Liver (tissue), 9 donors: ENCODE results near the gene HRH4. TPM values are rescaled to one million over a fixed set of nuclear protein-coding genes. Genes with fewer than 3 reads are reported as not detected.

Experiments
- DNase-seq: peaks from one replicate; pipeline ENCODE4 v3.0.0-alpha.2; 2017; ENCODE audit warnings: low spot score
- H3K27ac ChIP-seq, 2 donors: one replicate each; pipeline ENCODE4 v1.7.0; 2013; ENCODE audit warnings: inconsistent platforms in 2 of 2, low read length in 2 of 2, control low read depth in 1 of 2, low read depth in 1 of 2, mild to moderate bottlenecking in 1 of 2
- H3K27me3 ChIP-seq, 4 donors: one replicate each; pipeline versions ENCODE4 v1.6.1 to v1.7.0; 2013; ENCODE audit warnings: low read length in 3 of 4, inconsistent platforms in 1 of 4, mild to moderate bottlenecking in 1 of 4, moderate library complexity in 1 of 4; ENCODE audit not compliant: control insufficient read depth in 4 of 4, insufficient read depth in 4 of 4
- H3K36me3 ChIP-seq, 4 donors: one replicate each; pipeline versions ENCODE4 v1.6.1 to v1.7.0; 2013; ENCODE audit warnings: low read length in 3 of 4, mild to moderate bottlenecking in 3 of 4, low read depth in 1 of 4, moderate library complexity in 1 of 4; ENCODE audit not compliant: control insufficient read depth in 4 of 4, insufficient read depth in 3 of 4
- H3K4me1 ChIP-seq, 4 donors: one replicate each; pipeline versions ENCODE4 v1.6.1 to v1.7.0; 2013; ENCODE audit warnings: low read length in 3 of 4, mild to moderate bottlenecking in 3 of 4, moderate library complexity in 1 of 4; ENCODE audit not compliant: control insufficient read depth in 4 of 4, insufficient read depth in 4 of 4
- H3K4me3 ChIP-seq, 3 donors: one replicate each; pipeline versions ENCODE4 v1.6.1 to v1.7.0; 2013; ENCODE audit warnings: low read length in 3 of 3, control low read depth in 1 of 3, low read depth in 1 of 3, mild to moderate bottlenecking in 1 of 3
- H3K9ac ChIP-seq, 2 donors: one replicate each; pipeline ENCODE4 v1.7.0; 2013; ENCODE audit warnings: low read length in 2 of 2, mild to moderate bottlenecking in 2 of 2, moderate library complexity in 2 of 2, control low read depth in 1 of 2, low read depth in 1 of 2
- H3K9me3 ChIP-seq, 4 donors: one replicate each; pipeline versions ENCODE4 v1.6.1 to v1.7.0; 2013; ENCODE audit warnings: low read length in 3 of 4; ENCODE audit not compliant: control insufficient read depth in 4 of 4
- ATF3 ChIP-seq: IDR thresholded peaks from 2 replicates; pipeline ENCODE4 v1.6.1; 2016; ENCODE audit warnings: antibody characterized with exemption
- CTCF ChIP-seq: fragments of 150-350 bp; IDR thresholded peaks from 2 replicates; pipeline ENCODE4 v1.5.1; 2017; ENCODE audit warnings: improper control_type of control experiment, low read depth, low read length; ENCODE audit not compliant: missing input control
- FOXA1 ChIP-seq: IDR thresholded peaks from 2 replicates; pipeline ENCODE4 v1.6.1; 2016; ENCODE audit warnings: antibody characterized with exemption
- GABPA ChIP-seq, 2 donors: IDR thresholded peaks in 1 of 2; conservative IDR thresholded peaks in 1 of 2; 2 replicates each; pipeline ENCODE4 v1.6.1; 2016; ENCODE audit warnings: antibody characterized with exemption in 2 of 2, mild to moderate bottlenecking in 1 of 2, moderate library complexity in 1 of 2
- HNF4A ChIP-seq, 2 donors: conservative IDR thresholded peaks; 2 replicates each; pipeline ENCODE4 v1.6.1; 2016; ENCODE audit warnings: antibody characterized with exemption in 2 of 2, mild to moderate bottlenecking in 2 of 2
- JUND ChIP-seq, 2 donors: IDR thresholded peaks; 2 replicates each; pipeline ENCODE4 v1.6.1; 2016; ENCODE audit warnings: antibody characterized with exemption in 2 of 2
- NR2F2 ChIP-seq: IDR thresholded peaks from 2 replicates; pipeline ENCODE4 v1.6.1; 2016; ENCODE audit warnings: antibody characterized with exemption
- RAD21 ChIP-seq, 2 donors: IDR thresholded peaks; 2 replicates each; pipeline ENCODE4 v1.6.1; 2016; ENCODE audit warnings: antibody characterized with exemption in 2 of 2, mild to moderate bottlenecking in 2 of 2
- REST ChIP-seq: IDR thresholded peaks from 2 replicates; pipeline ENCODE4 v1.6.1; 2016; ENCODE audit warnings: antibody characterized with exemption, mild to moderate bottlenecking
- RXRA ChIP-seq, 2 donors: IDR thresholded peaks; 2 replicates each; pipeline ENCODE4 v1.6.1; 2017 to 2018; ENCODE audit warnings: antibody characterized with exemption in 2 of 2, mild to moderate bottlenecking in 1 of 2
- WGBS: extraction: QIAGEN DNeasy Blood & Tissue Kit; methylation state at CpG from one replicate; pipeline ENCODE4 v1.1.7; 2013; 5-methylcytosine and 5-hydroxymethylcytosine counted together
- polyA plus RNA-seq, 2 donors: library from polyadenylated mRNA; stranded (reverse) in 1 of 2; unstranded in 1 of 2; fragments of 200-250 nt in 1 of 2; fragments of >200 nt in 1 of 2; fragmentation: Nextera tagmentation in 1 of 2; extraction: Ambion mirVana in 1 of 2; gene quantifications; one replicate each; pipeline versions ENCODE4 v1.2.1 to v1.2.3, GENCODE V29; 2013 to 2015
- total RNA-seq, 2 donors: library from RNA; depleted of rRNA; stranded (reverse); fragments of >200 nt; gene quantifications; one replicate each; pipeline ENCODE4 v1.2.3, GENCODE V29; 2014
- donor health status: healthy.
- donor health status: healthy.
- donor health status: healthy.
- donor health status: healthy.
- donor health status: healthy.

HRH4 gene
- total and polyA plus RNA-seq, 4 donors = 0.02 to 0.19 (median 0.17) TPM; not detected in 1

- WGBS = 79% methylated on average over 2 of the region's 2 CpGs
- Histone ChIP-seq H3K27ac (no peak overlapping the region), H3K4me3 (no peak overlapping the region), H3K36me3 (no peaks in the 10 kb centered on the region), H3K9ac (no peak overlapping the region), H3K9me3 (peaks cover 0 to 7% (median 0%) of the 10 kb centered on the region in 4 donors), H3K4me1 (no peaks in the 10 kb centered on the region), H3K27me3 (peaks cover 0 to 2% (median 0%) of the 10 kb centered on the region in 4 donors)
- TF ChIP-seq REST = no peak
- no peak for TF ChIP-seq HNF4A (conservative IDR thresholded peaks at IDR 0.05)
- no peak for TF ChIP-seq ATF3
- no peak for DNase-seq
Observed at GRCh38 chr18:24494586-24494985, 34.1 kb downstream of the HRH4 start.

- DNase-seq = no peak
- no peak for TF ChIP-seq FOXA1
- no peak for TF ChIP-seq RXRA (IDR thresholded peaks at IDR 0.05)
- TF ChIP-seq JUND (IDR thresholded peaks at IDR 0.05) = no peak
- no peak for TF ChIP-seq RAD21 (IDR thresholded peaks at IDR 0.05)
- no peaks in the 10 kb centered on the region for H3K4me1 ChIP-seq
- H3K36me3 ChIP-seq = no peaks in the 10 kb centered on the region
- H3K9ac ChIP-seq = no peak overlapping the region
- no peak overlapping the region for H3K4me3 ChIP-seq
- WGBS = 93% methylated on average over 1 of the region's 1 CpG
- peaks cover 0 to 2% (median 0%) of the 10 kb centered on the region in 4 donors for H3K27me3 ChIP-seq
- no peak overlapping the region for H3K27ac ChIP-seq
- peaks cover 0 to 7% (median 0%) of the 10 kb centered on the region in 4 donors for H3K9me3 ChIP-seq
Observed at GRCh38 chr18:24497031-24497754, 36.8 kb downstream of the HRH4 start.

- DNase-seq = no peak
- Histone ChIP-seq H3K27me3 (peaks cover 0 to 2% (median 0%) of the 10 kb centered on the region in 4 donors), H3K4me1 (no peaks in the 10 kb centered on the region), H3K27ac (no peak overlapping the region), H3K9ac (no peak overlapping the region), H3K36me3 (no peaks in the 10 kb centered on the region), H3K9me3 (no peaks in the 10 kb centered on the region), H3K4me3 (no peak overlapping the region)
- no peak for TF ChIP-seq GABPA (IDR thresholded peaks at IDR 0.05 in 1 of 2, conservative IDR thresholded peaks at IDR 0.05 in 1 of 2)
- no peak for TF ChIP-seq FOXA1
- TF ChIP-seq NR2F2 = no peak
- no peak for TF ChIP-seq ATF3
- TF ChIP-seq CTCF = no peak
- no peak for TF ChIP-seq RXRA (IDR thresholded peaks at IDR 0.05)
- WGBS = 82% methylated on average over 5 of the region's 5 CpGs
Observed at GRCh38 chr18:24499814-24500213, 39.4 kb downstream of the HRH4 start.
